Mammary epithelial cell (primary cell): ENCODE results near the gene WASL.

Experiments
- EZH2 ChIP-seq: IDR thresholded peaks from 2 replicates; pipeline ENCODE4 v1.6.1; 2012; ENCODE audit warnings: low read length, inconsistent platforms, borderline replicate concordance
- TF ChIP-seq, protein P1 (sequence below), 2 donors: IDR thresholded peaks in 1 of 2; conservative IDR thresholded peaks in 1 of 2; 2 replicates each; pipeline ENCODE4 v1.5.1; 2011 to 2012; ENCODE audit warnings: inconsistent platforms in 2 of 2, low read length in 2 of 2, mild to moderate bottlenecking in 2 of 2, control low read depth in 1 of 2, low read depth in 1 of 2; ENCODE audit not compliant: insufficient read depth in 1 of 2; ENCODE audit errors: extremely low read depth in 1 of 2

DNA sequence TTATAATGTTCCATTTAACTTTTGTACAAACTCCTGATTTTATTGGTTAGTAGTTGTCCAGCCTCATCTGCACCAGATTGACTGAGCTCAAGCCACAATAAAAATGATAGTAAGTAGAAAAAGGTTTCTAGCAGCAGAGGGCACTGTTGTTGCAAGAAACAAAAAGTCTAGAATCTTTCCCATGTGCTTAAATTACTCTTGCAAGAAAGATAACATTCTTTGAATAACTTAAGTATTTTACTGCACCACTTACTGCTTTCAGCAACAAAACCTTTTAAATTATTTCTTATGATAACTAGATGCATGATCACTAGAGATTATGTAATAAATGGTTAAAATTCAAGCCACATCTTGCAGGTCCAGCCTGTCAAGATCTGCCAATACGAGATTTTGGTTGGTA, 66.1 kb downstream of the WASL start:
- TF ChIP-seq, protein P1, sequence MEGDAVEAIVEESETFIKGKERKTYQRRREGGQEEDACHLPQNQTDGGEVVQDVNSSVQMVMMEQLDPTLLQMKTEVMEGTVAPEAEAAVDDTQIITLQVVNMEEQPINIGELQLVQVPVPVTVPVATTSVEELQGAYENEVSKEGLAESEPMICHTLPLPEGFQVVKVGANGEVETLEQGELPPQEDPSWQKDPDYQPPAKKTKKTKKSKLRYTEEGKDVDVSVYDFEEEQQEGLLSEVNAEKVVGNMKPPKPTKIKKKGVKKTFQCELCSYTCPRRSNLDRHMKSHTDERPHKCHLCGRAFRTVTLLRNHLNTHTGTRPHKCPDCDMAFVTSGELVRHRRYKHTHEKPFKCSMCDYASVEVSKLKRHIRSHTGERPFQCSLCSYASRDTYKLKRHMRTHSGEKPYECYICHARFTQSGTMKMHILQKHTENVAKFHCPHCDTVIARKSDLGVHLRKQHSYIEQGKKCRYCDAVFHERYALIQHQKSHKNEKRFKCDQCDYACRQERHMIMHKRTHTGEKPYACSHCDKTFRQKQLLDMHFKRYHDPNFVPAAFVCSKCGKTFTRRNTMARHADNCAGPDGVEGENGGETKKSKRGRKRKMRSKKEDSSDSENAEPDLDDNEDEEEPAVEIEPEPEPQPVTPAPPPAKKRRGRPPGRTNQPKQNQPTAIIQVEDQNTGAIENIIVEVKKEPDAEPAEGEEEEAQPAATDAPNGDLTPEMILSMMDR (conservative IDR thresholded peaks at IDR 0.05 in 1 of 2, IDR thresholded peaks at IDR 0.05 in 1 of 2; ENCODE audit: extremely low read depth in 1 of 2, insufficient read depth in 1 of 2, low read depth in 1 of 2, low read length in 2 of 2) = peak; percentile 52 to 57
- TF ChIP-seq EZH2 = no peak
